Midbrain (tissue), 1 donor: ENCODE measurements around the gene PLEKHM2.
A peak's percentile ranks its signal among the peaks of the same experiment; 100 is the strongest.

Experiments used
- DNase-seq: peaks from one replicate; lab custom pipeline; 2025; lab: John Stamatoyannopoulos, UW

PLEKHM2 gene

DNA sequence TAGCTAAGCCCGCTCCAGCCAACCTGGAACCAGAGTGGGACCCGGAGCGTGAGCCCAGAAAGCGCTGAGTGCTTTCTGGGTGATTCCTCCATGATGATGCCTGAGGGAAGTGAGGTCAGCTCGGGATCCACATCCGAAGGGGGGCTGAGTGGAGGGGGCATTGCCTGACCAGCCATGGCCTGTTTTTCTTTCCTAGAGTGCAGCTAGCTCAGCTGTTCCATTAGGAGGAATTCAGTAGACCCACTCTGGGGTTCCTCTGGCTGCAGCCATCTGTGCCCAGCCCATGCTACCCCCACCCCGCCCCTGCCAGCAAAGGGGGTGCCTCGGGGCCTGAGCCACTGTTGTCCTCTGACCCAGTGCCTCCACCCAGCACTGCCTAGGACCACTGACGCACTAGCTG lies 42.4 kb downstream of the PLEKHM2 start:
- no peak for DNase-seq

GRCh38 chr1:15727021-15727420 lies 42.9 kb downstream of the PLEKHM2 start:
- no peak for DNase-seq

- no peak for DNase-seq
These were observed 43.3 kb downstream of the PLEKHM2 start for GRCh38 chr1:15727424-15727823.

DNA sequence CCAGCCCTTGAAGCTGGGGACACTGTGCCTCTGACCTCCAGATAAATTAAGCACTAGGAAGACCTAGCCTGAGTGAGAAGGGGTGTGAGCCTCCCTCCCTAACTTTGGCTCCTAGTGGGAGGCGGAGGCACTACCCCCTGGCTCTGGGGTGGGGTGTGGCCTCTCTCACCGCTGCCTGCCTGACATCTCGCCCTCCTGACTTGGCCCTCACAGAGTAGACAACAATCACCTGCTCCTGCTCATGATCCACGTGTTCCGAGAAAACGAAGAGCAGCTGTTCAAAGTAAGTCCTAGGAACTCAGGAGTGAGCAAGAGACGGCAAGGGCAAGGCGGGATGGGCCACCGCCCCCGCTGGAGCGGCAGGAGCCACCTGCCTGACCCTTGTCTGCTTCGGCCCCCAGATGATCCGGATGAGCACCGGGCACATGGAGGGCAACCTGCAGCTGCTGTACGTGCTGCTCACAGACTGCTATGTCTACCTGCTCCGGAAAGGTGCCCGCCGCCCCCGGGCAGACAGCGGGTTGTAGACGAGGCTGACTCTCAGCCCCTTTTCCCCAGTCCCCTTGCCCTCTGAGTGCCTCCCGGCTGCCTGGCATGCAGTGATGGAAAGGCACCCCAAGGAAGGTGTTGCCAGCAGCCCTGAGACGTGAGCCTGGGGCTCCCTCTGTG lies 43.9 kb downstream of the PLEKHM2 start:
- DNase-seq: no peak

DNA sequence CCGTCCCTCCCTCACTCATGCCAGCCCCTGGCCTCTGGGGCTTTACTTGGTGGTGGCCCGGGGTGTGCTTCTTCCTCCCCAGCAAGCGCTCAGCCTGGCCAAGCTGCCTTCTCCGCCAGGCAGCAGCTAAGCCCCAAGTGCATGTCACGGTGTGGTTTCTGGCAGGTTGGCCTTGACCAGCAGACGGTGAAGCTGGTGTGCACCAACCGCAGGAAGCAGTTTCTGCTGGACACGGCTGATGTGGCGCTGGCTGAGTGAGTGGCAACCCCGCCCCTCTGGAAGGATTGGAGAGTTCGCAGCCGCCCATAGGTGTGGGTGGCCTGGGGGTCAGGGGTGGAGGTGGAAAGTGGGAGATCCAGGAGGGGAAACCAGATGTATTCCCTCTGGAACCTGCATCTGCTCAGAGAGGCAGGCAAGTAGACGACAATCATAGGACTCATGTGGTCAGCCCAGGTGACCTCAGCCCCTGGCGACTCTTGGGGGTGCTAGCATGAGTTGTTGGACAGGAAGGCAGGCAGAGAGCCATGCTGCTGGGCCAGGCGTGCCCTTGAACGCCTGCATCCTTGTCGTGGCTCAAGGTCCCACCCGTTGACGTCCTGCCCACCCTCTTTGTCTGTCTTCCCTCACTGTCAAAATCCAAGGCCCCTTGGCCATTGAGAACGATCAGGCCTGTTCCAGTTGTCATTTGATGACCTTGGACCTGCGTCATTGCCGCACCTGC lies 45.0 kb downstream of the PLEKHM2 start:
- no peak for DNase-seq

- DNase-seq: no peak
These were observed 46.3 kb downstream of the PLEKHM2 start for GRCh38 chr1:15730423-15730822.

DNA sequence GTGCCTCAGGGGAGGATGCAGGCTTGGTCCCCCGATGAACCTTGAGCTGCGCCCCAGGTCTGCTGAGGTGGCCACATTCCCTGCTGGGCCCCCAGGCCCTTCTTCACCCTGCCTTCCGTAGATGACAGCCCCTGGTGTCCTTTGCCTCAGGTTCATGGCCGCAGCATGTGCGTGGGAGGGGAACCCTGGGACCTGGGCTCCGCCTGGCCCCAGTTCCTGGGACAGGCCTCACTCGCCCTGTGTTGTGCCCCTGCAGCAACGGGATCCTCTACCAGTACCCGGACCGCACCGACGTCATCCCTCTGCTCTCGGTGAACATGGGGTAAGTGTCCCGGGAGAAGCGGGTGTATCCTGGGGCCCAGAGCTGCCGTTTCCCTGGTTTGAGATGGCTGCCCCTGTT lies 46.8 kb downstream of the PLEKHM2 start:
- DNase-seq: no peak

GRCh38 chr1:15731735-15732685 lies 47.9 kb downstream of the PLEKHM2 start:
- DNase-seq: no peak

- no peak for DNase-seq
These were observed 48.6 kb downstream of the PLEKHM2 start for GRCh38 chr1:15732686-15733081.

GRCh38 chr1:15733218-15733725 lies 49.2 kb downstream of the PLEKHM2 start:
- no peak for DNase-seq

DNA sequence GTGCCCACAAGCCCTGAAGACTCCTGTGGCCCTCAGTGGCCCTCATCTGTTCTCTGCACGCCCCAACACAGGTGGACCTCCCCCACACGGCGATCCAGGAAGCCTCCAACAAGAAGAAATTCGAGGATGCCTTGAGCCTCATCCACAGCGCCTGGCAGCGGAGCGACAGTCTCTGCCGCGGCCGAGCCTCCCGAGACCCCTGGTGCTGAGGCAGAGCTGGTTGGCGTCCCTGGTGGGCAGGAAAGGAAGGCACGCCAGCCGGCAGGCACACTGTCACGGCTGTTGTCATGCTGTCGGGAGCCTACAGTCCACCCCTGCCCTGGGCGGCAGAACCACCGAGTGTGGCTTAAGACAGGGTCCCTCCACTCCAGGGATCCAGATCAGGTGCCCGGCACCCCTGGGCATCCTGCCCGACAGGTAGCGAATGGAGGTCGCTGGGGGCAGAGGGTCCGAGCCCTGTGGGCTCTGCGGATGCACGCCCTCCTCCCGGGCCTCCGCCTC lies 49.7 kb downstream of the PLEKHM2 start:
- no peak for DNase-seq

GRCh38 chr1:15734296-15734695 lies 50.2 kb downstream of the PLEKHM2 start:
- DNase-seq: no peak

- DNase-seq: no peak
These were observed 50.8 kb downstream of the PLEKHM2 start for GRCh38 chr1:15734901-15735300.

GRCh38 chr1:15735304-15736037 lies 51.4 kb downstream of the PLEKHM2 start:
- no peak for DNase-seq

DNA sequence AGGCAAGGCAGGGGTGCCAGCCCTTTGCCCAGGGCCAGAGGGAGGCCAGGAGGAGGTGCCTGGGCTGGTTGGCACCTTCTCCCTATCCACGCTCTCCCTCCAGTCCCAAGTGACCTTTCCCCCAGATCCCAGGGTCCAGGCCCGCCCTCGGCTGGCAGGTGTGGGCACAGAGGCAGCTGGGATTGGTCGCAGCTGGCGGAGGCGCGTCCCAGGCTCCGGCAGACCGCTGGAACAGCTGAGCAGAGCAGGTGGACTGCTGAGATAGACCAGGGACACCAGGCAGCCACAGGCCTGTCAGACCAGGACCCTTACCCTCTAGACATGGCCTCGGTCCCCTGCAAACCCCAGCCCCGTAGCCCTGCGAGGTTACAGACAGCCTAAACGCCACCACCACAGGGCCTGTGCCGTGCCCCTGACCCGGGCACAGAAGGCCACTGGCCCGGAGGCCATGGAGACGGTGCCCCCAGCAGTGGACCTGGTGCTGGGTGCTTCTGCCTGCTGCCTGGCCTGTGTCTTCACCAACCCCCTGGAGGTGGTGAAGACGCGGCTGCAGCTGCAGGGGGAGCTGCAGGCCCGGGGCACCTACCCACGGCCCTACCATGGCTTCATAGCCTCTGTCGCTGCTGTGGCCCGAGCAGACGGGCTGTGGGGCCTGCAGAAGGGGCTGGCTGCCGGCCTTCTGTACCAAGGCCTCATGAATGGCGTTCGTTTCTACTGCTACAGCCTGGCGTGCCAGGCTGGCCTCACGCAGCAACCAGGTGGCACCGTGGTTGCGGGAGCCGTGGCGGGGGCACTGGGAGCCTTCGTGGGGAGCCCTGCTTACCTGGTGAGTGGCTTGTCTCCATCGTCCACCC lies 52.1 kb downstream of the PLEKHM2 start, which contains the start of gene SLC25A34:
Gene SLC25A34 (plus strand): TSS at position 221 of the 854 bp plus-strand sequence. CDS start 228 bp downstream, at position 449.
- DNase-seq: peak; percentile 11

GRCh38 chr1:15736892-15737261 lies 52.8 kb downstream of the PLEKHM2 start:
- DNase-seq: no peak

- no peak for DNase-seq
These were observed 53.5 kb downstream of the PLEKHM2 start for GRCh38 chr1:15737324-15738319.

- DNase-seq: no peak
These were observed 54.4 kb downstream of the PLEKHM2 start for GRCh38 chr1:15738416-15739113.
